ENCODE data around the gene SHB.

The SHB gene

DNA sequence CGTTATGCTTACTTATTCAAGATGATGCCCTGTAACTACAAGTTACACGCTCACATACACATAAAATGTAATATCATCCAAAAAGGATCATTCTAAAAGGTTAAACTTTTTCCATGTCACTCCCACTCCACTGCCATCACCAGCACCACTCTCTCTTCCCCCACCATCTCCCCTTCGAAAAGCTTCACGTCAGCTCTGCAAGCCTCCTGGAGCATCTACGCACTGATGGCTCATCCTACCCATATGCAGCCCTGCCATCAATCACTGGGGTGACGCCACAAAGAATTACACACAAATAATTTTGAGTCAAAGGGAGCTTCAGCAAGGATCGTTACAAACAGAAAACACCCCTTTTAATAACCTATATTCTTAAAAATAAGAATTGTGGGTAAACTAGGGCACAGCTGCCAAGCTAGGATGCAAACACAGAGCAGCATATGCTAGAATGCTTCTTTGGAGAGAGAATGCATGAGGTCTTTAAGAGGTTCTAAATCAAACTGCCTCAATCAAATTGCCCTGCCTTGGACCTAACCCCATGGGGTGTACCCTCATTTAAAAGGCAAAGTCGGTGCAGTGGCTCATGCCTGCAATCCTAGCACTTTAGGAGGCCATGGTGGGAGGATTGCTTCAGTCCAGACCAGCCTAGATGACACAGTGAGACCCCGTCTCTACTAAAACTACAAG, 56.1 kb downstream of the SHB start:
- peak overlapping the region; percentile 10 for H3K27ac ChIP-seq (ENCODE audit: poor library complexity, severe bottlenecking)
- H3K36me3 ChIP-seq (ENCODE audit: low read depth): peaks cover 40% of the 10 kb centered on the region
- ATAC-seq (ENCODE audit: low read depth): no peak
- H3K27me3 ChIP-seq (ENCODE audit: insufficient read depth, poor library complexity, severe bottlenecking): no peaks in the 10 kb centered on the region
- peaks cover 46% of the 10 kb centered on the region for H3K4me1 ChIP-seq (ENCODE audit: insufficient read depth, poor library complexity, severe bottlenecking)
- TF ChIP-seq, protein P1, sequence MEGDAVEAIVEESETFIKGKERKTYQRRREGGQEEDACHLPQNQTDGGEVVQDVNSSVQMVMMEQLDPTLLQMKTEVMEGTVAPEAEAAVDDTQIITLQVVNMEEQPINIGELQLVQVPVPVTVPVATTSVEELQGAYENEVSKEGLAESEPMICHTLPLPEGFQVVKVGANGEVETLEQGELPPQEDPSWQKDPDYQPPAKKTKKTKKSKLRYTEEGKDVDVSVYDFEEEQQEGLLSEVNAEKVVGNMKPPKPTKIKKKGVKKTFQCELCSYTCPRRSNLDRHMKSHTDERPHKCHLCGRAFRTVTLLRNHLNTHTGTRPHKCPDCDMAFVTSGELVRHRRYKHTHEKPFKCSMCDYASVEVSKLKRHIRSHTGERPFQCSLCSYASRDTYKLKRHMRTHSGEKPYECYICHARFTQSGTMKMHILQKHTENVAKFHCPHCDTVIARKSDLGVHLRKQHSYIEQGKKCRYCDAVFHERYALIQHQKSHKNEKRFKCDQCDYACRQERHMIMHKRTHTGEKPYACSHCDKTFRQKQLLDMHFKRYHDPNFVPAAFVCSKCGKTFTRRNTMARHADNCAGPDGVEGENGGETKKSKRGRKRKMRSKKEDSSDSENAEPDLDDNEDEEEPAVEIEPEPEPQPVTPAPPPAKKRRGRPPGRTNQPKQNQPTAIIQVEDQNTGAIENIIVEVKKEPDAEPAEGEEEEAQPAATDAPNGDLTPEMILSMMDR (IDR thresholded peaks at IDR 0.05; ENCODE audit: poor library complexity, severe bottlenecking): no peak
- DNase-seq (ENCODE audit: low spot score): no peak
- H3K9me3 ChIP-seq (ENCODE audit: severe bottlenecking): no peaks in the 10 kb centered on the region
- no peak overlapping the region for H3K4me3 ChIP-seq (ENCODE audit: severe bottlenecking)

DNA sequence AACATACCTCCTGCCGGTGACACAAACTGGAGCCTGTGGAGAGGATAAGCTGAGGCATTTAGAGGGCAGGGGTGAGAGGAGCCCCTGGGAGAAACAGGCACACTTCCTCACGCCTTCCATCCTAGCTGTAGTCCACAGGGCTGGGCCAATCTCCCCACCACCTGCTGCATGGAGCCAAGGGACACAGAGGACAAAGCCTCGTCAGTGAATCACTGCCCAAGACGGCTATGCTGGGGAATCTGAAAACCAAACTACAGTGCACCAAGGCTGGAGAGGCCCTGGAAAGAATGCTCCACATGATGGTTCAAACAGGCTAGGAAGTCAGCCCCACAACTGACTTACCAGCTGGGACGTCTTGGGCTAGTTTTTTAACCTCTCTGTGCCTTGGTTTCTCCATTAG, 57.0 kb downstream of the SHB start:
- peak overlapping the region; percentile 95 for H3K27ac ChIP-seq (ENCODE audit: poor library complexity, severe bottlenecking)
- no peak for DNase-seq (ENCODE audit: low spot score)
- no peaks in the 10 kb centered on the region for H3K9me3 ChIP-seq (ENCODE audit: severe bottlenecking)
- peaks cover 46% of the 10 kb centered on the region for H3K4me1 ChIP-seq (ENCODE audit: insufficient read depth, poor library complexity, severe bottlenecking)
- TF ChIP-seq, protein P1 (IDR thresholded peaks at IDR 0.05; ENCODE audit: poor library complexity, severe bottlenecking): no peak
- peaks cover 40% of the 10 kb centered on the region for H3K36me3 ChIP-seq (ENCODE audit: low read depth)
- H3K4me3 ChIP-seq (ENCODE audit: severe bottlenecking): no peak overlapping the region
- ATAC-seq (ENCODE audit: low read depth): no peak
- H3K27me3 ChIP-seq (ENCODE audit: insufficient read depth, poor library complexity, severe bottlenecking): no peaks in the 10 kb centered on the region

DNA sequence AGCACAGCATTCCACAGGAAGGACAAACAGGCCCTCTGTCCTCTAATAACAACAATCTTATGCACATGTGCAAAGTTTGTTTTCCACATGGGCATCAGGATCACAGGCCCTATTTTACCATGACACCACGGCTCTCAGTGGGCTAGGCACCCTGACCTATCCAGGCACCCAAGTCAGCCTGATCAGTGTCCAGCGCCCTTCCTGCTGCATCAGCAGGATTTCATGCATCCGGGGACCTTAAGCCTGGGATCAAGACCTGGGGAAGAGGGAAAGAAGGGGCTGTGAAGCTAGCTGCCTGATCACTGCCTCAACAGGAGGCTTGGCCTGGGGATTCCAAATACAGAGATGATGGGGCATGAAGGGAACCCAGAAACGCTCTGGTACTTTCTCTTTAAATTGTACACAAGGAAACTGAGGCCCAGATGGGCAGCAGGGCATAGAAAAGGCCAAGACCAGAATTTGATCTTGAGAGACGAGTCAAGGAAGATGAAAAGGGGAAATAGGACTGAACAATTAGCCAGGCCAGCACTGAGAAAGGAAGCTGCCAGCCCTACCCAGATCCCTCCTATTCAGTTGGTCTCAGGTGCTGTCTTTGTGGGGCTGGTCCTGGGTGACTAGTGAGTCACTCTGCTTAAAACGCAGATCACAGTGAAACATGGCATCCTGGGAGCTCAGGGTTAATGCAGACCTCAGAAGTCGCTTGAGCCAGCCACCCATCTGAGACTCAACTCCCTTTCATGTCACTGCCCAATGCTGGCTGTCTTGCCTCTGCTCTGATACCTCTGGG, 57.9 kb downstream of the SHB start:
- Histone ChIP-seq H3K36me3 (ENCODE audit: low read depth) (peaks cover 38% of the 10 kb centered on the region), H3K27ac (ENCODE audit: poor library complexity, severe bottlenecking) (peak overlapping the region; percentile 95), H3K4me3 (ENCODE audit: severe bottlenecking) (no peak overlapping the region), H3K9me3 (ENCODE audit: severe bottlenecking) (no peaks in the 10 kb centered on the region), H3K4me1 (ENCODE audit: insufficient read depth, poor library complexity, severe bottlenecking) (peaks cover 46% of the 10 kb centered on the region), H3K27me3 (ENCODE audit: insufficient read depth, poor library complexity, severe bottlenecking) (no peaks in the 10 kb centered on the region)
- TF ChIP-seq, protein P1 (IDR thresholded peaks at IDR 0.05; ENCODE audit: poor library complexity, severe bottlenecking): no peak
- ATAC-seq (ENCODE audit: low read depth): no peak
- DNase-seq (ENCODE audit: low spot score): no peak

DNA sequence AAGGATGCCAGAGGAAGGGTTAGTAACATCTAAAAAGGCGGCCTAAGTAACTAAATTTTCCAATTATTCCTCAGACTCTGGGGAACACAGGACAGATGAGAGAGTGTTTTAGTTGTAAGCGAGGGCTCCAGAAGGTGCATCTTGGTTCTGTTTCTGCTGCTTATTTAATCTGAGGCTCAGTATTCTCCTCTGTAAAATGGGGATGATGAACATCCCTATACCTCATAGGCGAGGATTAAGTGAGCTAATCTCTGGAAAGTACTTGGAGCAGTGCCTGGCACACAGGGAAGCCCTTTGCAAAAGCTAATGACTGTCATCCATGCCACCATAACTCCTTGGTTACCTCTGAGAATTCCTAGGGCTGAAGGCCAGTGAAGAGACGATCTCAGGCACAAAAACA, 59.0 kb downstream of the SHB start:
- no peak for DNase-seq (ENCODE audit: low spot score)
- TF ChIP-seq, protein P1 (IDR thresholded peaks at IDR 0.05; ENCODE audit: poor library complexity, severe bottlenecking): no peak
- H3K27me3 ChIP-seq (ENCODE audit: insufficient read depth, poor library complexity, severe bottlenecking): no peaks in the 10 kb centered on the region
- no peaks in the 10 kb centered on the region for H3K9me3 ChIP-seq (ENCODE audit: severe bottlenecking)
- H3K4me1 ChIP-seq (ENCODE audit: insufficient read depth, poor library complexity, severe bottlenecking): peaks cover 51% of the 10 kb centered on the region
- H3K27ac ChIP-seq (ENCODE audit: poor library complexity, severe bottlenecking): peak overlapping the region; percentile 95
- no peak for ATAC-seq (ENCODE audit: low read depth)
- no peak overlapping the region for H3K4me3 ChIP-seq (ENCODE audit: severe bottlenecking)
- peaks cover 32% of the 10 kb centered on the region for H3K36me3 ChIP-seq (ENCODE audit: low read depth)

Measured in RWPE2 (cell line).